ENCODE measurements around the gene NBAS.
"Not testable (repeated sequence)": the region's sequence is repeated elsewhere in the genome, so short reads cannot be mapped to it uniquely, and the experiment has no call there.

The NBAS gene

DNA sequence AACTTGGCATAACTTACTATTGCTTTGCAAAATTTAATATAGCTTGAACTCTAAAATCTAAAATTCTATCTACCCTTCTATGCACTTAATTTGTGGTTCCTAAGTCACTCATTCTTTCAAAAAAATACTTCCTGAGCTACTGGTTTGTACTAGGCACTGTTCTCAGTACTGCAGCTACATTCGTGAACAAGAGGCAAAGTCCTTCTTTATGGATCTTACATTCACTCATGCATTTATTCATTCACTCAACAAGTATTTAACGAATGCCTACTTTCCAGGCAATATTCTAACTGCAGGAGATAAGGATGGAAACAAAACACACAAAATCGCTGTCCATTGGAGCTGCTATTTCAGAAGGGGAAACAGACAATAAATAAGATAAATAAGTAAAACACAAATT, 104.8 kb downstream of the NBAS start:
- DNase-seq, result no peak

DNA sequence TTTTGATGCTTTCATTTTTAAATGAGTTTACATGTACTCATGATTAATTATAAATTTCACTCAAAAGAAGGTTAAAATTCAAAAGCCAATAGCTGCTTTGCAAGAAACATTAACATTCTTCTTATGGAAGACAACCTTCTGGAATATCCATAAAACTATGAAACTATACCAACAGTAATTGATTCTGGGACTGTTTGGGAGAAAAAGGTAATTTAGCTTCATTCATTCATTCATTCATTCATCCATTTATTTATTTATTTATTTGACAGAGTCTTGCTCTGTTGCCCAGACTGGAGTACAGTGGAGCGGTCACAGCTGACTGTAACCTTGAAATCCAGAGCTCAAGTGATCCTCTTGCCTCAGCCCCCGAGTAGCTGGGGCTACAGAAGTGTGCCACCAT, 110.3 kb downstream of the NBAS start:
- DNase-seq, result no peak

DNA sequence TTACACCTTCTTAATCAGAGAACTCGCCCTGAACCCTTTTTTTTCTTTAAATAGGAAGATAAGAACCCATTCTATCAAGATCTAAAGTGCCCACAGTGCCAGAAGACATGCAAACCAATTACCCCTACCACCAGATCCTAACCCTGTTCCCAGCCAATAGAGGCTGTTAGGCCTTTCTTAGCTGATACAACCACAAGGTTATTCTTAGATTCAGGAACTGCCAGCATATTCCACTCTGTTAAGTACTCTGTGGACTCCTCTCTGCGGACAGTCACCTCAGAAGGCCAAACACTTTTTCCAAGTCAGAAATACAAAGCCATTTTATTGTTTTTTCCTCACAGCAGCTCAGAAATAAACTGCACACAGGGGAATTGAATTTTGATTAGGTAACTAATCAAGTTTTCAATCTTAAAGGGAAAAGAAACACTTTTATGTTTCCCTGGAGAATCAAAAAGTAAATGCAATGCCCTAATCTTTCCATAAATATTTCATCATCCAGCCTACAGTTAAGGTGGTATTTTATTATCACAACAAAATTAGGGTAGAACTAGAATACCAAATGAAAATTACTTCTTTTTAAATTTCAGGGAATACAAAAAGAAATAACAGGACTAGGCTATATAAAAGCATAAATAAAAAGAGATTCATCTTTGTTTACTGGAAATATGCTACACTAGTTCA, 111.4 kb downstream of the NBAS start:
- no peak for DNase-seq

DNA sequence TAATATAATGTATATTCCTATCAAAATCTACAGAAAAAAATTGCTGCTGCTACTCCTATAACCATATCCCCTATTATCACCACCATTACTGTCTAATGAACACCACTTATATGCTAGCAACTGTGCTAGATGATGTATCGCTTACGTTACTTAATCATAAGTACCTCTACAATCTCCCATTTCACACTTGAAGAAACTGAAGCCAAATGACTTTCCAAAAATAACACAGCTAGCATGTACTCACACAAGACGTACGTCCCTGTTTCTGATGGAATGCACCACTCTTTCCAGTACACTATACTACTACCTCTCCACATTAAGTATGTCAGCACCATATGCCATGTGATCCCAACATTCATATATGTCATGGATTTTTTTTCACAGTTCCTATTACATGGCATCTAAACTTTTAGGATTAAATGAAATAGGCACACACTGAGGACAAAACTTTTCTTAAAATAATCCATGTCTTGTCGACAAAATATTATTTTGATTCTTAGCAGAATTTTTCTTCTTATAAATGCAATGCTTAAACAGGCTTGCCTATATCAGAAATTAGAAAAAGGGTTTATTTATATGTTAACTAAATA, 112.8 kb downstream of the NBAS start:
- DNase-seq, result no peak

DNA sequence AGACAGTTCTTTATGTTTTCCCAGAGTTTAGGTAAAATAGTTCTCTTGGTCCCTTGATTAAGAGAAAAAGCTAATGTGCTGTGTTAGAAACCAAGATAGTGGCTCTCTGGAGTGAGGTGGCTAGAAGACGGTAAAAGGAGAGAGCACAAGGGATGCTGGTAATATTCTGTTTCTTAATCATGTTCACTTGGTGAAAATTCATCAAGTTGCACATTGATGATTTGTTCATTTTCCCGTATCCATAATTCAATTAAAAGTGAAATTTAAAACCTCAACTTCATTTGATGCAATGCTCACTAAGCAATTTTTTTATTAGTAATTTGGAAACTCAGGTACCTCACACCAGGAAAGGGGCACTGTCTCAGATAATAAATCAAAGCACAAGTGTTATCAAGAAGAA, 113.8 kb downstream of the NBAS start:
- no peak for DNase-seq

DNA sequence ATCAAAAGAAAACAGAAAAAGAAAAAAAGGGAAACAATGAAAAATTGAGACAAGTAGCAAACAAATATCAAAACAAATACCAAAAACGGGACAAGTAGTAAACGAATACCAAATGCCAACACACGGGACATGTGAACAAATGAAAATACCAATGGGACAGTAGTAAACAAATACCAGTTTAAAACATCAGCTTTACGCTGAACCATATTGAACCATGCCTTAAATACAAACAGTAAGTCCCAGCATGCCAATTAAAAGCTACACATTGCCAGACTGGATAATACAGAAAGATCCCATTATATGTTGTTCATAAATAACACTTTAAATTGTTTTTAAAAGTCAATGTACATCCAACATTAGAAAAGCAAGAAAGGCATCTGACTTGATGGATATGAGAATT, 114.2 kb downstream of the NBAS start:
- no peak for DNase-seq

DNA sequence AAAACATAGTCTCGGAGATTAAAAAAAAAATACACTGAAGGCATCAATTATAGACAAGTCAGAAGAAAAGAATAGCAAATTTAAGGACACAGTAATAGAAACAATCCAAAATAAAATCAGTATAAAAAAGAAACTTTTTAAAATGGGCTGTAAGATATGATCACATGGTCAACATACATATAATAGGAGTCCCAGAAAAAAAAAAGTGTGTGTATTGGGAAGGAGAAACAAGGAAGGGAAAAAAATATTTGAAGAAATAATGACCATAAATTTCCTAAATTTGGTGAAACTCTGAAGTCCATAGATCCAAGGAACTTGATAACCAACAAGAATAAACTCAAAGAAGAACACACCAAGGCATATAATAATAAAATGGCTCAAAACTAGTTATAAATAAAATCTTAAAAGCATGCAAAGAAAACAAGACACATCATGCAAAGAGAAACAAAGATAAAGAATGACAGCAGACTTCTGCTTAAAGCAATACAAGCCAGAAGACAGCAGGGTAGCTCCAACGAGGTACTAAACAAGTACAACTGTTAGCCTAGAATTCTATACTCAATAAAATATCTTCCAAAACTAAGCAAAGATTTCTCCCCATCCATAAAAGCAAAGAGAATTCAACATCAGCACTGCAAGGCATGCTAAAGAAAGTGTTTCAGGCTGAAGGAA, 115.1 kb downstream of the NBAS start:
- DNase-seq, result no peak

DNA sequence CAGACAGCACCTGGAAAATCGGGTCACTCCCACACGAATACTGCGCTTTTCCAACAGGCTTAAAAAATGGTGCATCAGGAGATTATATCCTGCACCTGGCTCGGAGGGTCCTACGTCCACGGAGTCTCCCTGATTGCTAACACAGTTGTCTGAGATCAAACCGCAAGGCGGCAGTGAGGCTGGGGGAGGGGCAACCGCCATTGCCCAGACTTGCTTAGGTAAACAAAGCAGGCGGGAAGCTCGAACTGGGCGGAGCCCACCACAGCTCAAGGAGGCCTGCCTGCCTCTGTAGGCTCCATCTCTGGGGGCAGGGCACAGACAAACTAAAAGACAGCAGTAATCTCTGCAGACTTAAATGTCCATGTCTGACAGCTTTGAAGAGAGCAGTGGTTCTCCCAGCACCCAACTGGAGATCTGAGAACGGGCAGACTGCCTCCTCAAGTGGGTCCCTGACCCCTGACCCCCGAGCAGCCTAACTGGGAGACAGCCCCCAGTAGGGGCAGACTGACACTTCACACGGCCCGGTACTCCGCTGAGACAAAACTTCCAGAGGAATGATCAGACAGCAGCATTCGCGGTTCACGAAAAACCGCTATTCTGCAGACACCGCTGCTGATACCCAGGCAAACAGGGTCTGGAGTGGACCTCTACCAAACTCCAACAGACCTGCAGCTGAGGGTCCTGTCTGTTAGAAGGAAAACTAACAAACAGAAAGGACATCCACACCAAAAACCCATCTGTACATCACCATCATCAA, 121.2 kb downstream of the NBAS start:
- not testable (repeated sequence) for DNase-seq

DNA sequence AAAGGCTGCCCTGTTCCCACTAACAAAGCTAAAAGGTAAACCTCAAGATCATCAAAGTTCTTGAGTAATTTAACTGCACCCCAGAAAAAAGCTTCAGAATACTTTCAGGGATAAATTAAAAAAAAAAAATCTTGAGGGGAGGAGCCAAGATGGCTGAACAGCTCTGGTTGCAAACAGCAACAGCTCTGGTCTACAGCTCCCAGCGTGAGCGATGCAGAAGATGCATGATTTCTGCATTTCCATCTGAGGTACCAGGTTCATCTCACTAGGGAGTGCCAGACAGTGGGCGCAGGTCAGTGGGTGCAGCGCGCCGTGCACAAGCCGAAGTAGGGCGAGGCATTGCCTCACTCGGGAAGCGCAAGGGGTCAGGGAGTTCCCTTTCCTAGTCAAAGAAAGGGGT, 121.8 kb downstream of the NBAS start:
- DNase-seq, result not testable (repeated sequence)

DNA sequence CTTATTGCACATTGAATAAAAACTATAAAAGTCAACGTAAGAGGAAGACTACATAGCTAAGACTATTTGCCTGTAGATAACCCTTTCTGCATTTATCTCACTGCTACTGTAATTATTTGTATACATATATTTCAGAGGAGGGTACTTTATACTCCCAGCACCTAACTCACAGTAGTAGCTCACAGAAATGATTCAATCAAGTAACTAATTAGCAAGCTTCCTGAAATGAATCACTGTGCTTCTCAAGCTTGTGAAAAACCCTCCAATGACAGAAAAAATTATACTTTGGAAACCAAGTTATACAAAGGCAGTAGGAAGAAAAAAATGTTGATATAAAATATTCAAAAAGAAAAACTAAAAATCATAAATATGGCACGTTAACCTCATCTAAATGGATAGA, 124.9 kb downstream of the NBAS start:
- no peak for DNase-seq

DNA sequence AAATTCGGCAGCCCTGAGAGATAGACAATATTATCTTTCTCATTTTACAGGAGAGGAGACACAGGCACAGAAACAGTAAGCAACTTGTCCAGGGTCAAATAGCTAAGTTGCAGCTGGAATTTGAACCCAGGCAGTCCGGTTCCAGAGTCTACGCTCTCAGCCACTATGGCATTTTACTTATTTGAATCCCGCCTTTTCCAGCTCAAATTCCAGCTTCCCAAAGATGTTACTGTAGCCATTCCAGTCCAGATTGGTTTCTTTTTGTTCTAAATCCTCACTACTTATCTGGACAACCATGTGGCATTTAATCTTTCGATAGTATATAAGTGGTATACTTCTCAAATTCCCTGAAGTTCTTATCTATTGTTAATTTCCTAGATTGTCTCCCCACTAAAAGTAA, 125.7 kb downstream of the NBAS start:
- no peak for DNase-seq

DNA sequence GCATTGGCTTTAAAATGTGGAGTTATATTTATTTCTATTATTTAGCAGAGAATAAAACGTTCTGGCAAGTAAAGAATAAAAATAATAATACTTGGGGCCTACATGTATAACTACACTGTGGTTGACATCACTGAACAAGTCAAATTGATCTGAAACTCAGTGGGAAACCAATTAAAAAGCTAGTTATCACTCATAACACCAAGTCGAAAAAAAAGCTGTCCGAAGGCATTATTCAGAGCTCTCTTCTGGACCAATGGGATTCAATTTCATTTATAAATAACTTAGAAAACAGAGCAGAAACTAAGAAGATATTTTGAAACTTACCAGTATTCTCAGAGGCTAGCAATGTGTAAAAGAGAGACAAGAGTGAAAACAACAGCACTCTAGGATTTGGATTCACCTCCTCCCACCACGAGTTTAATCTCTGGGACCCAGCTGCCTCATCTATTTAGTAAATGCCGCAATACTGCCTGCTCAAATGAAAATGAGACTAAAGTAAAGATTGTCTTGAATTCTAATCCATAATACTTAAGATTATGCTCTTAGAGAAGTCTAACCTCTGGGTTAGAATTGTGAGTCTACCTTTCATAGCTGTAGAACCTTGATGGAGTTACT, 128.4 kb downstream of the NBAS start:
- DNase-seq, result no peak

DNA sequence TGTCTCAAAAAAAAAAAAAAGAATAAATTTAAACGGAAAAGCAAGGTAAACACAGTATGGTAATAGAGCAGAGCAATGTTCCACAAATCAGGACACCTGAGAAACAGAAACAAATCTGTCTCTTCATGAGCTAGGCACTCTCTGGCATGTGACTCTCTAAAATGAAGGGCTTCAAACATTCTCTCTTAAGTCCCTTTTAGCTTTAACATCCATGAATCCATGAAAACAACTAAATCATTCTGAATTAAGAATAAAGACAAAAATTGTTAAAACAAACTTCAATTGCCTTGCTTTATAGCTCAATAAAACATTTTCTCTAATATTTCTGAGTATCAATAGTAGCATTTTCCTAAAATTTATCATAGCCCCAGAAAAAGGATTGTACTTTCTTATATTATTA, 132.1 kb downstream of the NBAS start:
- DNase-seq, result no peak

DNA sequence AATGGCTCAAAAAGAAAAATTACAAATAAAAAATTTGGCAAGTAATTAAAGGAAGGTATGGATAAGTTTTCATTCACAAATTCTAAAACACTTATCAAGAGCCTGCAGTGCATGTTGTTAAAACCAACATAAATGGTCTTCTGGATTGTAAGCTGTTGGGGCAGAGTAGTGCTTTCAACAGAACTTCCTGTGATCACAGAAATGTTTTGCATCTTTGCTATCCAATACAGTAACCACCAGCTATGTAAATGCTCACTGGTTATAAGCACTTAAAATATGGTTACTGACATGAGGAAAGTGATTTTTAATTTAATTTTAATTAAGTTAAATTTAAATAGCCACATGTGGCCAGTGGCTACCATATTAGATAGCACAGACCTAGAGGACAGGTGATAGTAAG, 133.1 kb downstream of the NBAS start:
- no peak for DNase-seq

DNA sequence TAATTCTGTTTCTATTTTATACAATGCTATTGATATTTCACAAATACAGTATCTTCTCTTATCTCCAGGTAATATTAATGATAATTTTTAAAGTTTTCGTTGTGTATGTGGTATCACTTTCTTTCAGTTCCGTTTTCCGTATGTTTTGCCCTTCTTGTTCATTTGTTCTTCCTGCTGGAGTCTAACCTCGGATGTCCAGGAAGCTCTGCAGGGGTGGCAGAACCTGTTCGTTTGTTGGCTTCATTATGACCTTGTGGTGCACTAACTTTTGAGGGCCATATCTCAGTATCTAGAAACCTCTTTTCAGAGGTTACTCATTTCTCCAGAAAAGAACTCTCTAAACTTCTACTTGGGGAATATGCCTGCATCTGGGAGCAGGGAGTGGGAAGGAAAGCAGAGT, 134.5 kb downstream of the NBAS start:
- no peak for DNase-seq

DNA sequence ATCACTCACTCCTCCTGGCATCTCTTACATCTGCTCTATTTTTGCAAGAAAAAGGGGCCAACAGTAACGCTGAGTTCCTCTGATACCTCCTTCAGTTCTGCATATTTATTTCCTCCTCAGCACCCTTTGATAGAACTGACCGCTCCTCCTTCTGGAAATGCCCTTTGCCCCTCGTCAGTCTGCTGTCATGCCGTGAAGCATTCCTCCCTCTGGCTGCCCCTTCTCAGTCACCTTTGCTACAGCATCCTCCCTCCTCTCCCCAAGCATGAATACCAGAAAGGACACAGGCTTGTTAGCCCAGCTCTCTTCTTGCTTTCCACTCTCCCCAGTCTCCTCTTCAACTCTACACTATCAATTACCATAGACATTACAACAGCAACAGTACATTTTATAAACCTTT, 135.4 kb downstream of the NBAS start:
- DNase-seq, result no peak

DNA sequence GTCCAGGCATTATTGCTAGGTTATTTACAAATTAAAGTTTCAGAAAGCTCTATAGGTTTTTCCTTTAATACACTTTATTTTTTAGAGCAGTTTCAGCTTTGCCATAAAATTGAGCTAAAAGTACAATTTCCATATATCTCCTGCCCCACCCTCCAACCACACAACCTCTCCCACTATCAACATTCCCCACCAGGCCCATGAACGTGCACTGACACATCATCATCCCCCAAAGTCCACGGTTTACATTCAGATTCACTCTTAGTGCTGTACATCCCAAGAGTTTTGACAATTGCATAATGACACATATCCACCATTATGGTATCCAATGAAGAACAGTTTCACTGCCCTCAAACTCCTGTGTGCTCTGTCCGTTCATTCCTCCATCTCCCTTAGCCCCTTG, 139.4 kb downstream of the NBAS start:
- DNase-seq, result no peak

DNA sequence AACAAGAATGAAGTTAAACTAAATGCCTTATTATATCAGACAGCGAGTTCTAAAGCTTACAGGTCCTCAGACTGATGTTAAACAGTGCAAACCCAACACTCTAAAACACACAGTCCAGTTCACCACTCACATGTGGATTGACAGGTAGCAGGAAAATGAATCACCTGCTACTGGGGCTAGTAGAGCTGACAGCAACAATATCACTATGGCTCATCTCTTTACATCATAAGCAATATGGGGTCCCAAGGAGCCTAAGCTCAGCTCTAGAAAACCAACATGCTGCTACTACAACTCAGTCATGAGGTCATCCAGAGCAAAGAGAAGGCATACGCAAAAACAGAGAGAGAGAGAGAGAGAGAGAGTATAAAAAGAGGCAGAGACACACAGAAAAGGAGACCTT, 145.4 kb downstream of the NBAS start:
- DNase-seq, result no peak

DNA sequence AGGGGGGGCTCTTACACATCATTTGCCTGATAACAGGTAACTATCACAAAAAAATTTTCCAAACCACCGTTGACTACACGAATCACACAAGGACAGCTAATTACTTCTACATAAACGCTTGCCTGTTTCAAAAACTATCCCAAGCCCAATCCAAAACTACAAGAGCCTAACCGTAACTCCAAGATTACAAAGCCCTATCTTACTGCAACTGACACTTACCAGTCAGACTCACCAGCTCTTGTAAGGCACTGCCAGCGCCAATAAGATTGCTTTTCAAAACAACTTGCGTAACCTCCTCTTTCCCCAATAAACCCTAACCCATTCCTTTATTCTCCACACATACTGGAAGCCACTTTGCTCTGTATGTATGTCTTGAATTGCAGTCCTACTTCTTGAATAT, 148.4 kb downstream of the NBAS start:
- DNase-seq, result no peak

DNA sequence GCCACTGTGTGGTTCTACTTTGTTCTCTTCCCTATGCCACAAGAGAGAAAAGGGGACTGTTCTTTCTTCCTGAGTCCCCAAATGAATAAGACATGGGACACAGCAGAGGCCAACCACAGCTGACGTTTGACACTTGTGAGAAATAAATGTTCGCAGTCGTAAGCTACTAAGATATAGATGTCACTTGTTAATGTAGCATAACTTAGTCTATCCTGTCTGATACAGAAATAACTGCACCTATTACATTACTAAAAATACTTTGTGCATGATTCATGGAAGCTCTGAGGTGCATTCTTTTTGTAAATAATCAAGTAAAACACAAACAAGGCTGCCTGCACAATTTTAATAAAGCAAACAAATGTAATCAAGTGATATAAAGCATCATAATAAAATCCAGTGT, 148.8 kb downstream of the NBAS start:
- no peak for DNase-seq

DNA sequence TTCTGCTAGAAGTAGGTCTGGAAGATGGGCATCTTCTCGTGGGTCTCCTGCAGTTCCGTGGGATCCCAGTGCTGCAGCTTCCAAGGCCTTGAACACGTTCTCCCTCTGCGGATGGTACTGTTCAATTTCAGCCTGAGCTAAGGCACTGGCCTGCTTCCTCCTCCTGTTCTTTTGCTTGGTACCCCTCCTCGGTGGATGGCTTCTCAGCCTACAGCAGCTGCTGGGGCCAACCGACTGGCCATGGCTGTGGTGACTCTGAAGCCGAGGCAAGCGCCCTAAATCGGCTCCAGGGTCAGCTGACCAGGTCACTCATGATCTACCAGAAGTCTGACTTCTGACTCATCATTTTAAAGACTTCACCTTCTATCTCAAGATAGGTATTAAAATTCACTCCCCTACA, 150.2 kb downstream of the NBAS start:
- DNase-seq, result no peak

DNA sequence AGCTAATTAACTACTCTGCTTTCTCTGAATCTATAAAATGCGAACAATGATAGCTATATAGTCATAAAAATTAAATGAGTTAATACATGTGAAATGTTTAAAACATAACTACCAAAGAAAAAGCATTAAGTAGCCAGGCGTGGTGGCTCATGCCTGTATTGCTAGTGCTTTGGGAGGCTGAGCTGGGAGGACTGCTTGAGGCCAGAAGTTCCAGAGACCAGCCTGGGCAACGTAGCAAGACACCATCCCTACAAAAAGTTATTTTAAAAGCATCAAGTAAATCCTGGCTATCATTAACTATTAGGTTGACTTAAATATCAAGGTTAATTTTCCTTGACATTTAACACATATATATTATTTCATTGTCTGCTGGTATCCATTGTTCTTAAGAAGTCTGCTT, 152.4 kb downstream of the NBAS start:
- DNase-seq, result no peak

DNA sequence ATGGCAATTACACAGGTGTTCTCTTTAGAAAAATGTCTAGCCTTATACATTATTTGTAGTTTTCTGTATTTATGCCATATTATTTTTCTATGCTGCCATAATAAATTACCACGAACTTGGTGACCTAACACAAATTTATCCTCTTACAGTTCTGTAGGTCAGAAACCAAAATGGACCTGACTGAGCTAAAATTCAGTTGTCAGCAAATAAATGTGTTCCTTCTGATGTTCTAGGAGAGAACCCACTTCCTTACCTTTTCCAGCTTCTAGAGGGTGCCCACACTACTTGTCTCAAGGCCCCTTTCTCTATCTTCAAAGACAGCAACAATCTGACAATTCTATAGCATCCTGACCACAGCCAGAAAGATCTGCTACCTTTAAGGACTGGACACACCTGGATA, 153.5 kb downstream of the NBAS start:
- no peak for DNase-seq

DNA sequence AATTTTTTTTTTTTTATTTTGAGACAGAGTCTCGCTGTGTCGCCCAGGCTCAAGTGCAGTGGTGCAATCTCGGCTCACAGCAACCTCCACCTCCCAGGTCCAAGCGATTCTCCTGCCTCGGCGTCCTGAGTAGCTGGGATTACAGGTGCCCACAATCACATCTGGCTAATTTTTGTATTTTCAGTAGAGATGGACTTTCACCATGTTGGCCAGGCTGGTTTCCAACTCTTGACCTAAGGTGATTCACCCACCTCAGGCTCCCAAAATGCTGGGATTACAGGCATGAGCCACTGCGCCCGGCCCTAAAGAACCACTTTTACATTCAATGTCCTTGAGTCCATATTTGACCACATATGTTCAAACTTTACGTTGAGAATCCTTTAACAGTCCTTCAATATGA, 156.6 kb downstream of the NBAS start:
- DNase-seq, result not testable (repeated sequence)
